ENCODE measurements around the gene PKP4. TPM values are rescaled to one million over a fixed set of nuclear protein-coding genes. Genes with fewer than 3 reads are reported as not detected.

PKP4 gene, protein sequence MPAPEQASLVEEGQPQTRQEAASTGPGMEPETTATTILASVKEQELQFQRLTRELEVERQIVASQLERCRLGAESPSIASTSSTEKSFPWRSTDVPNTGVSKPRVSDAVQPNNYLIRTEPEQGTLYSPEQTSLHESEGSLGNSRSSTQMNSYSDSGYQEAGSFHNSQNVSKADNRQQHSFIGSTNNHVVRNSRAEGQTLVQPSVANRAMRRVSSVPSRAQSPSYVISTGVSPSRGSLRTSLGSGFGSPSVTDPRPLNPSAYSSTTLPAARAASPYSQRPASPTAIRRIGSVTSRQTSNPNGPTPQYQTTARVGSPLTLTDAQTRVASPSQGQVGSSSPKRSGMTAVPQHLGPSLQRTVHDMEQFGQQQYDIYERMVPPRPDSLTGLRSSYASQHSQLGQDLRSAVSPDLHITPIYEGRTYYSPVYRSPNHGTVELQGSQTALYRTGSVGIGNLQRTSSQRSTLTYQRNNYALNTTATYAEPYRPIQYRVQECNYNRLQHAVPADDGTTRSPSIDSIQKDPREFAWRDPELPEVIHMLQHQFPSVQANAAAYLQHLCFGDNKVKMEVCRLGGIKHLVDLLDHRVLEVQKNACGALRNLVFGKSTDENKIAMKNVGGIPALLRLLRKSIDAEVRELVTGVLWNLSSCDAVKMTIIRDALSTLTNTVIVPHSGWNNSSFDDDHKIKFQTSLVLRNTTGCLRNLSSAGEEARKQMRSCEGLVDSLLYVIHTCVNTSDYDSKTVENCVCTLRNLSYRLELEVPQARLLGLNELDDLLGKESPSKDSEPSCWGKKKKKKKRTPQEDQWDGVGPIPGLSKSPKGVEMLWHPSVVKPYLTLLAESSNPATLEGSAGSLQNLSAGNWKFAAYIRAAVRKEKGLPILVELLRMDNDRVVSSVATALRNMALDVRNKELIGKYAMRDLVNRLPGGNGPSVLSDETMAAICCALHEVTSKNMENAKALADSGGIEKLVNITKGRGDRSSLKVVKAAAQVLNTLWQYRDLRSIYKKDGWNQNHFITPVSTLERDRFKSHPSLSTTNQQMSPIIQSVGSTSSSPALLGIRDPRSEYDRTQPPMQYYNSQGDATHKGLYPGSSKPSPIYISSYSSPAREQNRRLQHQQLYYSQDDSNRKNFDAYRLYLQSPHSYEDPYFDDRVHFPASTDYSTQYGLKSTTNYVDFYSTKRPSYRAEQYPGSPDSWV
- total RNA-seq, result 100 to 1,000 TPM in 1 of 2 donors, 10 to 100 TPM in 1; 90.5 to 102 TPM
- 49.9 TPM for polyA plus RNA-seq (2013, experiment 1 of 2)
- polyA plus RNA-seq (2013, experiment 2 of 2), result 49.3 TPM
- long read RNA-seq, experiment 1, partial matches to known transcripts, result 18 of 37 reads
- long read RNA-seq, experiment 1, other reads (novel, unspliced or antisense), result 17 of 37 reads
- long read RNA-seq, experiment 2, partial matches to known transcripts, result 21 of 37 reads
- long read RNA-seq, experiment 2, other reads (novel, unspliced or antisense), result 16 of 37 reads
- long read RNA-seq, experiment 3, partial matches to known transcripts, result 37 of 61 reads
- long read RNA-seq, experiment 3, other reads (novel, unspliced or antisense), result 24 of 61 reads
- long read RNA-seq, experiment 4, partial matches to known transcripts, result 1 of 4 reads
- long read RNA-seq, experiment 4, other reads (novel, unspliced or antisense), result 3 of 4 reads

DNA sequence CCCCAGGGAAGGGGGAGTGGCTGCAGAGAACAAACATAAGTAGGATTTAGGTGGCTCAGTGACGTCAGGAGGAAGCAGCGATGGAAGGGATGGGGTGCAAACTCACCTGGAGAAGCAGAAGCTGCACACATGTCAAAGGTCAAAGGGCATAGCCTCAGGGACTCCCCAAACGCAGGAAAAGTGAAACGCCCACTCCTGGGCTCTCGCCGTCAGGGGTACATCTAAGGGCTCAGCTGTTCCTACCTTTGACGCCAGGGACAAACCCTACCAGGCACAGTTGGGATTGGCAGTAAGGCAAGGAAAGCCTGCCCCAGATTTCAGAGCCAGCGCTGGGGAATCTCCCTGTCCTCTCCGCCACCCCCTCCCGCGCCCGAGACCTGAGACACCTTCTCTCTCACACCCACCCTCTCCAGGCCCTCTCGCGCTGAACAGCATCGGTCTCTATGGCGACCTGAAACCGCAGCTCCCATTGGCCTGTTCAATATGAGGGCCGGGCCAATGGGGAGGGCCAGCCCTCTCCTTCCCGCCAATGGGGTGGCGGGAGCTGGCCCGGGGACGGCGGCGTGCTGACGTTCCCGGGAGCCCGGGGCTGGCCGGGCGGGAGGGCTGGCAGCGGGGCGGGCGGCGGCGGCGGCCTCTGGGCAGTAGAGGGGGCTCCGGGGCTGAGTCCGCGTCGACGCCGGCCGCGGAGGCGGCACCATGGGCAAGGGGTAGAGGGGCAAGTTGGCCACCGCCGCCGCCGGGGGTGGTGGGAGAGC lies at the start of gene PKP4, which contains the start of gene CCDC148:
TSS of gene PKP4 (plus strand) at position 644 of the 758 bp plus-strand sequence. CDS start 76,233 bp downstream, outside the sequence.
TSS of gene CCDC148 (minus strand) at position 445 of the 758 bp plus-strand sequence. CDS start at position 131, 314 bp downstream.
- peak within 1 kb of the TSS; percentile 92 for H3K9ac ChIP-seq (ENCODE audit: extremely low read depth, low read length, poor library complexity, severe bottlenecking)
- DNase-seq, result peak; percentile 97
- peak within 1 kb of the TSS; percentile 90 for H3K27ac ChIP-seq (ENCODE audit: low read depth, low read length)
- Mint-ChIP-seq H3K36me3 (ENCODE audit: low read depth) (no peaks in the 10 kb centered on the region), H3K27ac (peak within 1 kb of the TSS; percentile 99), H3K4me3 (peak within 1 kb of the TSS; percentile 97), H3K9me3 (no peaks in the 10 kb centered on the region), H3K27me3 (ENCODE audit: insufficient read depth) (peaks cover 2% of the 10 kb centered on the region), H3K4me1 (peaks cover 35% of the 10 kb centered on the region)
- H3K9me3 ChIP-seq (ENCODE audit: control insufficient read depth, low read length), result no peaks in the 10 kb centered on the region
- peak within 1 kb of the TSS; percentile 91 for H3K4me3 ChIP-seq (ENCODE audit: low read length)
- no peaks in the 10 kb centered on the region for H3K36me3 ChIP-seq (ENCODE audit: control insufficient read depth, insufficient read depth, low read length)
- H3K27me3 ChIP-seq (ENCODE audit: control insufficient read depth, insufficient read depth, low read length, poor library complexity, severe bottlenecking), result no peaks in the 10 kb centered on the region
- H3K4me1 ChIP-seq (ENCODE audit: control insufficient read depth, insufficient read depth, low read length), result peaks cover 5% of the 10 kb centered on the region
- TF ChIP-seq, protein P1, sequence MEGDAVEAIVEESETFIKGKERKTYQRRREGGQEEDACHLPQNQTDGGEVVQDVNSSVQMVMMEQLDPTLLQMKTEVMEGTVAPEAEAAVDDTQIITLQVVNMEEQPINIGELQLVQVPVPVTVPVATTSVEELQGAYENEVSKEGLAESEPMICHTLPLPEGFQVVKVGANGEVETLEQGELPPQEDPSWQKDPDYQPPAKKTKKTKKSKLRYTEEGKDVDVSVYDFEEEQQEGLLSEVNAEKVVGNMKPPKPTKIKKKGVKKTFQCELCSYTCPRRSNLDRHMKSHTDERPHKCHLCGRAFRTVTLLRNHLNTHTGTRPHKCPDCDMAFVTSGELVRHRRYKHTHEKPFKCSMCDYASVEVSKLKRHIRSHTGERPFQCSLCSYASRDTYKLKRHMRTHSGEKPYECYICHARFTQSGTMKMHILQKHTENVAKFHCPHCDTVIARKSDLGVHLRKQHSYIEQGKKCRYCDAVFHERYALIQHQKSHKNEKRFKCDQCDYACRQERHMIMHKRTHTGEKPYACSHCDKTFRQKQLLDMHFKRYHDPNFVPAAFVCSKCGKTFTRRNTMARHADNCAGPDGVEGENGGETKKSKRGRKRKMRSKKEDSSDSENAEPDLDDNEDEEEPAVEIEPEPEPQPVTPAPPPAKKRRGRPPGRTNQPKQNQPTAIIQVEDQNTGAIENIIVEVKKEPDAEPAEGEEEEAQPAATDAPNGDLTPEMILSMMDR (conservative IDR thresholded peaks at IDR 0.05), result peak; percentile 33
- 1 to 6% methylated on average over 6 to 39 of the region's 48 CpGs for whole genome bisulfite sequencing, 2 experiments (ENCODE audit: insufficient coverage in 1 of 2, insufficient read length in 1 of 2)

DNA sequence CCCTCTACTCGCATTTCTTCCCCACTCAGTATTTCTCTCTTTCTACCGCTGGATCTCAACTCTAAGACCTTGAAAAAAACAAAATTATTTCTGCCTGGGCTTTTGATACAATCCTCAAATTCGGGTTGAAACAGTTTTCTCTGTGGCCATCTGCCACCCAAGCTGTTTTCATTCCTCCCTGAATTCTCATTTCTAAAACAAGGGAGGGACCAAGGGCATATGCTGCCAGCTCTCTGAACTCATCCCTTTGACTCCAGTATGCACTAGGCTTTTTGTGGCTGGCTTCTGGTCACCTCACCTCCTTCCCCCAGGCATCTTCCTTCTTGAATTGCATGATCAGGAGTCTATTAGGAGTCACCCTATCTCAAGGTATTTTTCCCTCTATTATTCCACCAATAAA lies 49.7 kb upstream of the PKP4 start:
- Mint-ChIP-seq H3K4me3 (no peak overlapping the region), H3K27ac (no peak overlapping the region), H3K9me3 (peaks cover 9% of the 10 kb centered on the region), H3K27me3 (ENCODE audit: insufficient read depth) (peaks cover 4% of the 10 kb centered on the region), H3K36me3 (ENCODE audit: low read depth) (no peaks in the 10 kb centered on the region), H3K4me1 (no peaks in the 10 kb centered on the region)
- TF ChIP-seq, protein P1 (conservative IDR thresholded peaks at IDR 0.05), result no peak
- peaks cover 18% of the 10 kb centered on the region for H3K9me3 ChIP-seq (ENCODE audit: control insufficient read depth, low read length)
- H3K4me1 ChIP-seq (ENCODE audit: control insufficient read depth, insufficient read depth, low read length), result no peaks in the 10 kb centered on the region
- WGBS, 2 experiments (ENCODE audit: insufficient coverage in 1 of 2, insufficient read length in 1 of 2), result 56 to 87% methylated on average over 1 to 3 of the region's 3 CpGs
- no peaks in the 10 kb centered on the region for H3K27me3 ChIP-seq (ENCODE audit: control insufficient read depth, insufficient read depth, low read length, poor library complexity, severe bottlenecking)
- no peak overlapping the region for H3K9ac ChIP-seq (ENCODE audit: extremely low read depth, low read length, poor library complexity, severe bottlenecking)
- no peak overlapping the region for H3K27ac ChIP-seq (ENCODE audit: low read depth, low read length)
- H3K4me3 ChIP-seq (ENCODE audit: low read length), result no peak overlapping the region
- DNase-seq, result no peak
- H3K36me3 ChIP-seq (ENCODE audit: control insufficient read depth, insufficient read depth, low read length), result no peaks in the 10 kb centered on the region

All from endodermal cell (in vitro differentiated cells).